AG04450 (cell line): ENCODE measurements around the gene OPCML. TPM values are rescaled to one million over a fixed set of nuclear protein-coding genes. Genes with fewer than 3 reads are reported as not detected.

Source experiments
- CTCF ChIA-PET: fragments of 300-600, 350-600 bp; formaldehyde crosslinking; extraction: SDS; loops from one replicate; lab custom pipeline; 2022; ENCODE audit warnings: antibody characterized with exemption, inconsistent platforms; lab: Charles Lee
- POLR2A ChIA-PET: fragments of 350-600 bp; formaldehyde crosslinking; extraction: SDS; loops from one replicate; lab custom pipeline; 2021; ENCODE audit warnings: antibody characterized with exemption, inconsistent platforms; lab: Yijun Ruan, JAX
- DNase-seq: peaks from one replicate; pipeline ENCODE4 v3.0.0-alpha.2; 2011; ENCODE audit warnings: low read depth, low spot score
- H3K27ac ChIP-seq: one replicate; pipeline ENCODE4 v1.5.1; 2012; ENCODE audit warnings: low read depth, low read length, control low read depth
- H3K27me3 ChIP-seq: one replicate; pipeline ENCODE4 v1.6.0; 2012; ENCODE audit warnings: low read length; ENCODE audit not compliant: control insufficient read depth, insufficient read depth
- H3K4me3 ChIP-seq: 2 replicates; pipeline ENCODE4 v1.5.1; 2011; ENCODE audit warnings: mild to moderate bottlenecking, low read depth, low read length, control low read depth
- H3K9me3 ChIP-seq: 2 replicates; pipeline ENCODE4 v1.5.1; 2012; ENCODE audit warnings: low read length; ENCODE audit not compliant: control insufficient read depth, insufficient read depth
- CTCF ChIP-seq: IDR thresholded peaks from 2 replicates; pipeline ENCODE4 v1.5.1; 2011; ENCODE audit warnings: low read depth, low read length, control low read depth, inconsistent platforms
- polyA plus RNA-seq: library from polyadenylated mRNA; depleted of rRNA; stranded (reverse); fragments of >200 nt; gene quantifications from 2 replicates; pipeline ENCODE4 v1.2.3, GENCODE V29; 2011

Gene OPCML
- polyA plus RNA-seq, 1 experiment: 1.1 TPM

- CTCF ChIA-PET: interaction anchor here (0.6 to 2.5 kb wide), 2 partner anchors 476 to 478 kb away, joined by 3 to 11 read pairs; no protein-coding TSS in a partner anchor
- POLR2A ChIA-PET: no interaction called here
- Histone ChIP-seq H3K27me3 (no peaks in the 10 kb centered on the region), H3K4me3 (no peak overlapping the region), H3K27ac (no peak overlapping the region), H3K9me3 (no peaks in the 10 kb centered on the region)
- TF ChIP-seq CTCF: no peak
- DNase-seq: no peak
Measured at GRCh38 chr11:132463295-132464002, 1068.9 kb downstream of the OPCML start.

- CTCF ChIA-PET: no interaction called here
- H3K27ac ChIP-seq: no peak overlapping the region
- H3K4me3 ChIP-seq: no peak overlapping the region
- peaks cover 2% of the 10 kb centered on the region for H3K27me3 ChIP-seq
- DNase-seq: no peak
- H3K9me3 ChIP-seq: no peaks in the 10 kb centered on the region
- POLR2A ChIA-PET: no interaction called here
- no peak for TF ChIP-seq CTCF
Measured at GRCh38 chr11:132459736-132460135, 1072.6 kb downstream of the OPCML start.

GRCh38 chr11:132457445-132457844, 1074.9 kb downstream of the OPCML start:
- H3K27ac ChIP-seq: no peak overlapping the region
- H3K4me3 ChIP-seq: no peak overlapping the region
- TF ChIP-seq CTCF: no peak
- POLR2A ChIA-PET: no interaction called here
- H3K27me3 ChIP-seq: peaks cover 2% of the 10 kb centered on the region
- no peaks in the 10 kb centered on the region for H3K9me3 ChIP-seq
- CTCF ChIA-PET: no interaction called here
- no peak for DNase-seq

GRCh38 chr11:132456751-132457328, 1075.5 kb downstream of the OPCML start:
- TF ChIP-seq CTCF: no peak
- ChIA-PET CTCF (no interaction called here), POLR2A (no interaction called here)
- DNase-seq: no peak
- Histone ChIP-seq H3K27me3 (peaks cover 2% of the 10 kb centered on the region), H3K4me3 (no peak overlapping the region), H3K9me3 (no peaks in the 10 kb centered on the region), H3K27ac (no peak overlapping the region)

GRCh38 chr11:132455044-132455443, 1077.3 kb downstream of the OPCML start:
- POLR2A ChIA-PET: no interaction called here
- Histone ChIP-seq H3K9me3 (no peaks in the 10 kb centered on the region), H3K27me3 (peaks cover 2% of the 10 kb centered on the region), H3K27ac (no peak overlapping the region), H3K4me3 (no peak overlapping the region)
- DNase-seq: no peak
- CTCF ChIA-PET: no interaction called here
- TF ChIP-seq CTCF: no peak
